Measurements from ENCODE around the gene LARP1.

- no peak for TF ChIP-seq SP1 (IDR thresholded peaks at IDR 0.05; ENCODE audit: low read depth, low read length)
- TF ChIP-seq CREB1 (IDR thresholded peaks at IDR 0.05; ENCODE audit: low read depth): no peak
- no peak for TF ChIP-seq JUND (IDR thresholded peaks at IDR 0.05; ENCODE audit: low read depth, low read length)
- TF ChIP-seq FOS (IDR thresholded peaks at IDR 0.05; ENCODE audit: borderline replicate concordance, extremely low read depth, insufficient read length): no peak
- TF ChIP-seq KAT2A (conservative IDR thresholded peaks at IDR 0.05; ENCODE audit: control insufficient read depth, low read depth, low read length): no peak
- no peak for TF ChIP-seq RAD21 (IDR thresholded peaks at IDR 0.05; ENCODE audit: insufficient read depth, low read depth, low read length)
- no peak for TF ChIP-seq SREBF1 (IDR thresholded peaks at IDR 0.05; ENCODE audit: low read length)
- no peak for TF ChIP-seq HDAC2 (IDR thresholded peaks at IDR 0.05)
- TF ChIP-seq, protein P1, sequence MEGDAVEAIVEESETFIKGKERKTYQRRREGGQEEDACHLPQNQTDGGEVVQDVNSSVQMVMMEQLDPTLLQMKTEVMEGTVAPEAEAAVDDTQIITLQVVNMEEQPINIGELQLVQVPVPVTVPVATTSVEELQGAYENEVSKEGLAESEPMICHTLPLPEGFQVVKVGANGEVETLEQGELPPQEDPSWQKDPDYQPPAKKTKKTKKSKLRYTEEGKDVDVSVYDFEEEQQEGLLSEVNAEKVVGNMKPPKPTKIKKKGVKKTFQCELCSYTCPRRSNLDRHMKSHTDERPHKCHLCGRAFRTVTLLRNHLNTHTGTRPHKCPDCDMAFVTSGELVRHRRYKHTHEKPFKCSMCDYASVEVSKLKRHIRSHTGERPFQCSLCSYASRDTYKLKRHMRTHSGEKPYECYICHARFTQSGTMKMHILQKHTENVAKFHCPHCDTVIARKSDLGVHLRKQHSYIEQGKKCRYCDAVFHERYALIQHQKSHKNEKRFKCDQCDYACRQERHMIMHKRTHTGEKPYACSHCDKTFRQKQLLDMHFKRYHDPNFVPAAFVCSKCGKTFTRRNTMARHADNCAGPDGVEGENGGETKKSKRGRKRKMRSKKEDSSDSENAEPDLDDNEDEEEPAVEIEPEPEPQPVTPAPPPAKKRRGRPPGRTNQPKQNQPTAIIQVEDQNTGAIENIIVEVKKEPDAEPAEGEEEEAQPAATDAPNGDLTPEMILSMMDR (IDR thresholded peaks at IDR 0.05 in 2 of 3, conservative IDR thresholded peaks at IDR 0.05 in 1 of 3; ENCODE audit: control insufficient read depth in 2 of 3, extremely low read depth in 1 of 3, insufficient read depth in 1 of 3, low read depth in 3 of 3, low read length in 3 of 3): no peak
- TF ChIP-seq POLR2A (IDR thresholded peaks at IDR 0.05; ENCODE audit: low read depth, low read length): no peak
- TF ChIP-seq IKZF2 (IDR thresholded peaks at IDR 0.05): no peak
- TF ChIP-seq MTA3 (IDR thresholded peaks at IDR 0.05; ENCODE audit: borderline replicate concordance, low read length): no peak
- no peak for TF ChIP-seq PBX3 (IDR thresholded peaks at IDR 0.05; ENCODE audit: insufficient replicate concordance, low read depth, low read length)
- TF ChIP-seq POLR2AphosphoS2 (IDR thresholded peaks at IDR 0.05; ENCODE audit: low read depth, low read length): no peak
These were observed 105.6 kb downstream of the LARP1 start for GRCh38 chr5:154860765-154861164.

All from GM12878 (cell line).